Measurements from ENCODE around the gene MTF1.

The MTF1 gene

DNA sequence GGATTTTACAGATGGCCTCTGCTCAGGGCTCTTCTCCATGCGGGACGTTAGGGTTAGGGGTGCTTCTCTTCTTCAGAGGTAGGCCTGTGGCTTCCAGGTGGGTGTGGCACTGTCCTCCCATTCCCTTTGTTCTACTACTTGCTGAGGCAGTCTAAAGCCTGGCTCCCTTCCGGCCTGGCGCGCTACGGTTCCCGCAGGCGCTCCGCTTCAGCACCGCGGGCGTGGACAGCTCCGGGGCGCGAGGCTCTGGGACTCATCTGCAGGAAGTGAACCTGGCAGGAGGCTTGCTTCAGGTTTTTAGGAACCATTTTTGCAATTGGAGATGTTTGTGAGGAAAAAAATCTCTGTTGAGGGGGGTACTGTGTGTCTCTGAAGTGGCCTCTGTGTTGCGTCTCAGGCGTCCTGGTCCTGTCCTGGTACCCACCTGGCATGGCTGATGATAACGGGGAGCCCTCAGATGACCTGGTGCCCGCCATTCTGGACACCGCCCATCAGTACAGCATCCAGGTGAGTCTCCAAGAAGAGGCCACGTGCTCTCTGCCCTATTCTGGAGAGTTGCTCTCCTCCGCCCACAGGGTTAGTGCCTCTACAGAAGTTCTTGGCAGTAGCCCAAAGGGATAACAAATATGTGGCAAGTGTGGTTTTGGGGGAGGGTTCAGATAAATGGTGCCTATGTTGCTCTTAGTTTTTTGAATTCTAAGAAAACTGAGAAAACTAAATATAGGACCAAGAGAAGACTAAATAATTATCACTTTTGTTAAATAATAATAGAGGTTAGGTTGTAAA, 63.9 kb downstream of the MTF1 start:
- Mint-ChIP-seq H3K27ac (no peak overlapping the region), H3K9me3 (no peaks in the 10 kb centered on the region), H3K27me3 (ENCODE audit: low read depth) (peaks cover 47% of the 10 kb centered on the region), H3K4me1 (peaks cover 5% of the 10 kb centered on the region), H3K4me3 (peak overlapping the region; percentile 80 to 86 (median 85)), H3K36me3 (ENCODE audit: low read depth) (peaks cover 5% of the 10 kb centered on the region)
- TF ChIP-seq, protein P1, sequence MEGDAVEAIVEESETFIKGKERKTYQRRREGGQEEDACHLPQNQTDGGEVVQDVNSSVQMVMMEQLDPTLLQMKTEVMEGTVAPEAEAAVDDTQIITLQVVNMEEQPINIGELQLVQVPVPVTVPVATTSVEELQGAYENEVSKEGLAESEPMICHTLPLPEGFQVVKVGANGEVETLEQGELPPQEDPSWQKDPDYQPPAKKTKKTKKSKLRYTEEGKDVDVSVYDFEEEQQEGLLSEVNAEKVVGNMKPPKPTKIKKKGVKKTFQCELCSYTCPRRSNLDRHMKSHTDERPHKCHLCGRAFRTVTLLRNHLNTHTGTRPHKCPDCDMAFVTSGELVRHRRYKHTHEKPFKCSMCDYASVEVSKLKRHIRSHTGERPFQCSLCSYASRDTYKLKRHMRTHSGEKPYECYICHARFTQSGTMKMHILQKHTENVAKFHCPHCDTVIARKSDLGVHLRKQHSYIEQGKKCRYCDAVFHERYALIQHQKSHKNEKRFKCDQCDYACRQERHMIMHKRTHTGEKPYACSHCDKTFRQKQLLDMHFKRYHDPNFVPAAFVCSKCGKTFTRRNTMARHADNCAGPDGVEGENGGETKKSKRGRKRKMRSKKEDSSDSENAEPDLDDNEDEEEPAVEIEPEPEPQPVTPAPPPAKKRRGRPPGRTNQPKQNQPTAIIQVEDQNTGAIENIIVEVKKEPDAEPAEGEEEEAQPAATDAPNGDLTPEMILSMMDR (IDR thresholded peaks at IDR 0.05; ENCODE audit: unreplicated experiment in 3 of 3) = no peak

- H3K4me1 Mint-ChIP-seq = peaks cover 5% of the 10 kb centered on the region
- no peak overlapping the region for H3K27ac Mint-ChIP-seq
- TF ChIP-seq, protein P1 (IDR thresholded peaks at IDR 0.05; ENCODE audit: unreplicated experiment in 3 of 3) = no peak
- H3K36me3 Mint-ChIP-seq (ENCODE audit: low read depth) = peaks cover 4% of the 10 kb centered on the region
- H3K27me3 Mint-ChIP-seq (ENCODE audit: low read depth) = peaks cover 56% of the 10 kb centered on the region
- H3K4me3 Mint-ChIP-seq = peak overlapping the region; percentile 80 to 86 (median 85)
- no peaks in the 10 kb centered on the region for H3K9me3 Mint-ChIP-seq
Measured at GRCh38 chr1:37794372-37795339, 64.7 kb downstream of the MTF1 start.

DNA sequence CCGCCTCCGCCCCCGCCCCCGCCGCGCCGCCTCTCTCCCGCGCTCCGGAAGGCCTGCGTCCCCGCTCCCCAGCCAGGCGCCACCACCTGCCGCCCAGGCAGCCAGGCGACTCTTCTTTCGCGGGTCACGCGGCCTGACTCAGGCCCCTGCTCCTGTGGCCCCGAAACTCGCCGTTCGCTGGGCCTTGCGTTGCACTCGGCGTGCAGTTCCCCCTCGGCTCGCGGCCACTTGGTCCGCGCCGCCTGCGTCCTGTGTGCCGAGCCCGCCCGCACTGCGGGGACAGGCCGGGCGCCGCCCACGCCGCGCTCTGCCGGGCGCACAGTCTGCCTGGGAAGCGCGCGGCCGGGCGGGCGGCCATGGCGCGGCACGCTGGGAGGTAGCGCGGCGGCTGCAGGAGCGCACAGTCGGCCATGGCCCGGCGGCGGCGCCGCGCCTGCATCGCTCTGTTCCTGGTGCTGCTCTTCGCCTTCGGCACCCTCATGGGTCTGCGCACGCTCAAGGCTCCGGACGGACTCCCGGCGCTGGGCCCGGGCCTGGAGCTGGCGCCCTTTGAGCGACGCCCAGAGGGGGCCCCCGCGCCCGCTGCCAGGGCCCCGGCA, 65.5 kb downstream of the MTF1 start, which contains the start of gene MANEAL:
Gene MANEAL (plus strand): TSS at position 75 of the 599 bp plus-strand sequence. CDS start 336 bp downstream, at position 411.
- H3K27ac Mint-ChIP-seq = no peak within 1 kb of the TSS
- TF ChIP-seq, protein P1 (IDR thresholded peaks at IDR 0.05; ENCODE audit: unreplicated experiment in 3 of 3) = no peak
- H3K4me1 Mint-ChIP-seq = peaks cover 5% of the 10 kb centered on the region
- peaks cover 57% of the 10 kb centered on the region for H3K27me3 Mint-ChIP-seq (ENCODE audit: low read depth)
- H3K4me3 Mint-ChIP-seq = peak within 1 kb of the TSS; percentile 80 to 86 (median 85)
- H3K36me3 Mint-ChIP-seq (ENCODE audit: low read depth) = peaks cover 4% of the 10 kb centered on the region
- no peaks in the 10 kb centered on the region for H3K9me3 Mint-ChIP-seq

DNA sequence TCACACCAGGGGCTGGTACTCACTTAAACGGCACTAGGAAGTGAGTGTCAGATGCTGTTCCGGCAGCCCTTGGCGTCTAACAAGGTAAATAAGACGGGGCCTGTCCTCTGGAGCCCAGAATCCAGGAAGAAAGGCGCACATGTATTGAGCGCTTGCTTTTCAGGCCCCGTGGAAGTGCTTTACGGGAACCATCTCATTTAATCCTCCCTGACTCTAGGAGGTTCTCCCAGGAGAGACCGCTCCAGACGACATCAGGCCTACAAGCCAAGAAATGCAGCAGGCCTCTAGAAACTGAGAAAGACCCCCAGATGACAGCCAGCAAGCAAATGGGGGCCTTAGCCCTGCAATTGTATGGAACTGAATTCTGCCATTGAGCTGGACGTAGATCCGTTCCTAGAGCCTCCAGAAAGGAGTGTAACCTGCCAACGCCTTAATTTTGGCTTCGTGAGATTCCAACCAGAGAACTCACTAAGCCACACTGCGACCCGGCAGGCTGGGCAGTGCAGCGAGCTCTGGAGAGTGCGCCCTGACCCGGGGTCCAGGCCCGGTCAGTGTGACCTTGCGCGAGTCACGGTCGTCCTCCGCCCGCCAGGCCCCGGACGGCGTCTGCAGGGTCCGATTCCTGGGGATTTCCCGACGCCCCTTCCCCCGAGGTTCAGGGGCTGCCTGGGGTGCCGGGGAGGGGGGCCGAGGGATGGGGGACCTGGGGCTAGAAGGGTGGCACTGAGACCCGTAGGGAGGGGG, 66.3 kb downstream of the MTF1 start:
- Mint-ChIP-seq H3K4me1 (peaks cover 5% of the 10 kb centered on the region), H3K27ac (no peak overlapping the region), H3K4me3 (peak overlapping the region; percentile 38 to 68 (median 57)), H3K9me3 (no peaks in the 10 kb centered on the region), H3K27me3 (ENCODE audit: low read depth) (peaks cover 65% of the 10 kb centered on the region), H3K36me3 (ENCODE audit: low read depth) (peaks cover 2% of the 10 kb centered on the region)
- TF ChIP-seq, protein P1 (IDR thresholded peaks at IDR 0.05; ENCODE audit: unreplicated experiment in 3 of 3) = no peak

DNA sequence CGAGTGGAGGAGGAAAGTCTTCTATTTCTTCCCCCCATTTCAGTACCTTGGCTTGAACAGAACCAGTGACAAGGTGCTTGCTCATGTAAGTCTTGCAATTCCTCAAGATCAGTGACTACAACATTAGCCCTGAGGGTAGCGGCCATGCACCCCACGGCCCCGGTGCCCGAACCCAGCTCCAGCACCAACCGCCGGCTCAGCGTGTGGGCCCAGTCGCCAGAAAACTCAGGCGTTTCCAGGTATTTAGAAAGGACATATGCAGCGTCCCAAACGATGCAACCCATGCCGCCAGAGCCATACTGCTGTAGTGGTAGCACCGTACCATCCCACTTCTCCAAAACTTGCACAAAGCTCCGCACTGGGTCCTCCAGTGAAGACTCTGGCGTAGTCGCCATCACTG, 76.9 kb downstream of the MTF1 start:
- TF ChIP-seq, protein P1 (IDR thresholded peaks at IDR 0.05; ENCODE audit: unreplicated experiment in 3 of 3) = no peak
- Mint-ChIP-seq H3K27me3 (ENCODE audit: low read depth) (peaks cover 55% of the 10 kb centered on the region), H3K4me1 (no peaks in the 10 kb centered on the region), H3K4me3 (no peak overlapping the region), H3K36me3 (ENCODE audit: low read depth) (no peaks in the 10 kb centered on the region), H3K9me3 (peaks cover 1% of the 10 kb centered on the region), H3K27ac (no peak overlapping the region)

Measured in nephron (organoid).